Esophagus muscularis mucosa (tissue), 4 donors: Measurements from ENCODE around the gene GIPC2. TPM values are rescaled to one million over a fixed set of nuclear protein-coding genes. Genes with fewer than 3 reads are reported as not detected.
"Not testable (repeated sequence)": the region's sequence is repeated elsewhere in the genome, so short reads cannot be mapped to it uniquely, and the experiment has no call there.

Source experiments
- DNase-seq: peaks from one replicate; pipeline ENCODE4 v3.0.0-alpha.2; 2017; ENCODE audit errors: extremely low spot score
- H3K27ac ChIP-seq, 4 donors: fragments of 200-600 bp; sonication (generic); replicated peaks in 1 of 4; 1 replicate in 3 of 4; 2 replicates in 1 of 4; pipeline ENCODE4 v1.5.1; 2016 to 2019; ENCODE audit warnings: mild to moderate bottlenecking in 1 of 4
- H3K27me3 ChIP-seq, 4 donors: fragments of 200-600 bp; sonication (generic); one replicate each; pipeline versions ENCODE4 v1.5.1 to v1.6.0; 2016 to 2019
- H3K36me3 ChIP-seq, 4 donors: fragments of 200-600 bp; sonication (generic); one replicate each; pipeline ENCODE4 v1.5.1; 2016 to 2019
- H3K4me1 ChIP-seq, 4 donors: fragments of 200-600 bp; sonication (generic); one replicate each; pipeline ENCODE4 v1.5.1; 2016 to 2019
- H3K4me3 ChIP-seq, 4 donors: fragments of 200-600 bp; sonication (generic); 1 replicate in 2 of 4; 2 replicates in 2 of 4; pipeline ENCODE4 v1.5.1; 2016 to 2019; ENCODE audit warnings: mild to moderate bottlenecking in 4 of 4, moderate library complexity in 1 of 4
- H3K9me3 ChIP-seq, 4 donors: fragments of 200-600 bp; sonication (generic); 1 replicate in 3 of 4; 2 replicates in 1 of 4; pipeline ENCODE4 v1.5.1; 2016 to 2019
- CTCF ChIP-seq, 3 experiments: fragments of 200-600 bp in 2 of 3; fragments of 450-650 bp in 1 of 3; sonication (generic) in 2 of 3; IDR thresholded peaks; one replicate each; pipeline ENCODE4 v1.5.1; 2017 to 2019; ENCODE audit warnings: antibody characterized with exemption in 3 of 3, mild to moderate bottlenecking in 2 of 3, moderate library complexity in 1 of 3
- EP300 ChIP-seq: sonication (generic); formaldehyde crosslinking; IDR thresholded peaks from one replicate; pipeline ENCODE4 v1.6.1; 2017; ENCODE audit warnings: antibody characterized with exemption
- POLR2A ChIP-seq: fragments of 450-650 bp; IDR thresholded peaks from one replicate; pipeline ENCODE4 v1.6.1; 2017; ENCODE audit warnings: antibody characterized with exemption, moderate library complexity, mild to moderate bottlenecking, low read depth
- POLR2AphosphoS5 ChIP-seq, 2 donors: sonication (generic); formaldehyde crosslinking; IDR thresholded peaks; one replicate each; pipeline ENCODE4 v1.6.1; 2017; ENCODE audit warnings: antibody characterized with exemption in 2 of 2
- WGBS: methylation state at CpG from one replicate; pipeline ENCODE4 v1.1.5; 2018; 5-methylcytosine and 5-hydroxymethylcytosine counted together
- intact Hi-C: fragments of 100-400 bp; cut with DNase I; formaldehyde crosslinking; loops from one replicate; pipeline ENCODE4 v1.15.1; 2023
- total RNA-seq, 4 donors: library from RNA; depleted of rRNA; stranded (reverse); fragments of >200 nt; gene quantifications; one replicate each; pipeline versions ENCODE4 v1.1.0 to v1.2.1, GENCODE V29; 2016

Gene GIPC2
- total RNA-seq: 1 to 10 TPM; 4.5 to 8.7 (median 6.8) TPM

- peak within 1 kb of the TSS; percentile 72 to 79 (median 76) for H3K4me3 ChIP-seq
- WGBS: 16% methylated on average over 26 of the region's 85 CpGs
- H3K27me3 ChIP-seq: no peaks in the 10 kb centered on the region
- TF ChIP-seq EP300: no peak
- TF ChIP-seq POLR2AphosphoS5 (IDR thresholded peaks at IDR 0.05): peak in 1 of 2 donors; percentile 45
- DNase-seq: no peak
- H3K36me3 ChIP-seq: no peaks in the 10 kb centered on the region
- intact Hi-C loops: loop anchor here (2.0 to 5.0 kb wide), 2 partner anchors 39 to 67 kb away; partner anchors contain the start of gene FUBP1
- H3K4me1 ChIP-seq: peaks cover 6 to 65% (median 54%) of the 10 kb centered on the region in 4 donors
- no peaks in the 10 kb centered on the region for H3K9me3 ChIP-seq
- H3K27ac ChIP-seq: peak within 1 kb of the TSS; percentile 79 to 88 (median 86)
Observed at GRCh38 chr1:78045926-78046778, at the start of gene GIPC2. TSS of gene GIPC2 (plus strand) at chr1:78045966. CDS start at chr1:78046095, 129 bp downstream.

GRCh38 chr1:77996734-77997133 is 49.0 kb upstream of the GIPC2 start:
- no peaks in the 10 kb centered on the region for H3K9me3 ChIP-seq
- no peaks in the 10 kb centered on the region for H3K4me1 ChIP-seq
- peaks cover 0 to 11% (median 2%) of the 10 kb centered on the region in 4 donors for H3K36me3 ChIP-seq
- TF ChIP-seq POLR2A (no peak), EP300 (no peak), POLR2AphosphoS5 (IDR thresholded peaks at IDR 0.05) (no peak), CTCF (IDR thresholded peaks at IDR 0.05) (no peak)
- no peaks in the 10 kb centered on the region for H3K27me3 ChIP-seq
- H3K27ac ChIP-seq: no peak overlapping the region
- no peak overlapping the region for H3K4me3 ChIP-seq
- DNase-seq: no peak
- intact Hi-C loops: no loop called here
- WGBS: 99% methylated on average over 5 of the region's 5 CpGs

- DNase-seq, H3K9me3 ChIP-seq, H3K27ac ChIP-seq, H3K4me3 ChIP-seq, intact Hi-C loops, H3K27me3 ChIP-seq, H3K36me3 ChIP-seq: not testable (repeated sequence)
- H3K4me1 ChIP-seq: peaks cover 8 to 14% (median 11%) of the 10 kb centered on the region in 4 donors
- 92% methylated on average over 11 of the region's 11 CpGs for WGBS
Observed at GRCh38 chr1:78000536-78000935, 45.2 kb upstream of the GIPC2 start.

GRCh38 chr1:78003070-78003746 is 42.6 kb upstream of the GIPC2 start:
- Histone ChIP-seq H3K27ac (peak overlapping the region; percentile 88 to 93 (median 89)), H3K27me3 (no peaks in the 10 kb centered on the region), H3K4me3 (peak overlapping the region in 1 of 4 donors; percentile 67), H3K36me3 (no peaks in the 10 kb centered on the region), H3K4me1 (peaks cover 8 to 27% (median 23%) of the 10 kb centered on the region in 4 donors), H3K9me3 (no peaks in the 10 kb centered on the region)
- DNase-seq: no peak
- intact Hi-C loops: no loop called here
- WGBS: 38% methylated on average over 3 of the region's 3 CpGs
- TF ChIP-seq CTCF (IDR thresholded peaks at IDR 0.05) (no peak), EP300 (no peak), POLR2A (no peak), POLR2AphosphoS5 (IDR thresholded peaks at IDR 0.05) (no peak)

- Histone ChIP-seq H3K36me3 (no peaks in the 10 kb centered on the region), H3K27ac (peak overlapping the region; percentile 88 to 93 (median 89)), H3K27me3 (no peaks in the 10 kb centered on the region), H3K9me3 (no peaks in the 10 kb centered on the region), H3K4me1 (peaks cover 8 to 34% (median 28%) of the 10 kb centered on the region in 4 donors), H3K4me3 (peak overlapping the region; percentile 62 to 68 (median 68))
- 5% methylated on average over 8 of the region's 8 CpGs for WGBS
- TF ChIP-seq POLR2AphosphoS5 (IDR thresholded peaks at IDR 0.05) (peak in 1 of 2 donors; percentile 55), CTCF (IDR thresholded peaks at IDR 0.05) (no peak), EP300 (no peak), POLR2A (peak; percentile 87)
- intact Hi-C loops: loop anchor here (2.0 kb wide), 1 partner anchor 25 kb away; the partner anchor contains the start of gene FUBP1
- DNase-seq: no peak
Observed at GRCh38 chr1:78003882-78004718, 41.7 kb upstream of the GIPC2 start.
